Left ventricle myocardium superior (tissue), 1 donor: Measurements from ENCODE around the gene IFNA8. TPM values are rescaled to one million over a fixed set of nuclear protein-coding genes. Genes with fewer than 3 reads are reported as not detected.

Experiments used
- total RNA-seq: library from RNA; stranded (reverse); fragmentation: NEBNext Ultra II Directional; extraction: Animal tissue kit (Norgen Biotek cat#: 25700); gene quantifications from one replicate; pipeline ENCODE4 v1.2.1, GENCODE V29; 2021
- donor health status: DM: no; HTN: yes; CAD: no; lungs with severe emphysema.

IFNA8 gene
- total RNA-seq, 1 donor from 2014 or later = not detected

Other genes starting within 250 kb of the IFNA8 start
- not detected for gene IFNA21, start 242.5 kb upstream of the IFNA8 start, total RNA-seq
- not detected for gene IFNA4, start 221.5 kb upstream of the IFNA8 start, total RNA-seq
- not detected for gene IFNA7, start 206.9 kb upstream of the IFNA8 start, total RNA-seq
- gene IFNA10, start 202.0 kb upstream of the IFNA8 start, total RNA-seq = not detected
- not detected for gene IFNA16, start 191.8 kb upstream of the IFNA8 start, total RNA-seq
- gene IFNA17, start 180.9 kb upstream of the IFNA8 start, total RNA-seq = not detected
- gene IFNA14, start 169.1 kb upstream of the IFNA8 start, total RNA-seq = not detected
- not detected for gene IFNA5, start 103.8 kb upstream of the IFNA8 start, total RNA-seq
- gene KLHL9, start 73.7 kb upstream of the IFNA8 start, total RNA-seq = 11.2 TPM
- not detected for gene IFNA6, start 58.2 kb upstream of the IFNA8 start, total RNA-seq
- gene IFNA13, start 41.1 kb upstream of the IFNA8 start, total RNA-seq = not detected
- gene IFNA2, start 23.7 kb upstream of the IFNA8 start, total RNA-seq = not detected
- gene IFNA1, start 31.3 kb downstream of the IFNA8 start, total RNA-seq = not detected
- gene IFNE, start 73.2 kb downstream of the IFNA8 start, total RNA-seq = not detected